KMS-11 (cell line): ENCODE data around the gene SLC37A1.

ENCODE experiments used
- H2AFZ ChIP-seq: fragments of 200-600 bp; sonication (generic); 2 replicates; pipeline ENCODE4 v1.6.1; 2016; ENCODE audit warnings: antibody characterized with exemption, mixed run types, low read depth
- H3K27ac ChIP-seq: fragments of 200-600 bp; sonication (generic); 2 replicates; pipeline ENCODE4 v1.6.1; 2016; ENCODE audit warnings: mild to moderate bottlenecking, mixed run types
- H3K27me3 ChIP-seq: fragments of 200-600 bp; sonication (generic); 2 replicates; pipeline ENCODE4 v1.6.1; 2017; ENCODE audit warnings: mild to moderate bottlenecking, low read depth, mixed run types, moderate library complexity; ENCODE audit not compliant: insufficient read depth
- H3K36me3 ChIP-seq: fragments of 200-600 bp; sonication (generic); 2 replicates; pipeline ENCODE4 v1.6.1; 2017; ENCODE audit warnings: mild to moderate bottlenecking, mixed run types; ENCODE audit not compliant: insufficient read depth
- H3K4me1 ChIP-seq: fragments of 200-600 bp; sonication (generic); 2 replicates; pipeline ENCODE4 v1.6.1; 2016; ENCODE audit warnings: mild to moderate bottlenecking, low read depth, mixed run types; ENCODE audit not compliant: poor library complexity, severe bottlenecking
- H3K4me2 ChIP-seq: fragments of 200-600 bp; sonication (generic); 2 replicates; pipeline ENCODE4 v1.7.0; 2016; ENCODE audit warnings: mild to moderate bottlenecking, mixed run types
- H3K4me3 ChIP-seq: fragments of 200-600 bp; sonication (generic); IDR thresholded peaks from 2 replicates; pipeline ENCODE4 v1.6.1; 2017; ENCODE audit warnings: low read depth, low read length, mixed read lengths; ENCODE audit not compliant: insufficient read depth
- H3K79me2 ChIP-seq: fragments of 200-600 bp; sonication (generic); 2 replicates; pipeline ENCODE4 v1.6.1; 2016; ENCODE audit warnings: low read depth, mixed run types; ENCODE audit not compliant: insufficient read depth
- H3K9ac ChIP-seq: fragments of 200-600 bp; sonication (generic); 2 replicates; pipeline ENCODE4 v1.6.1; 2016; ENCODE audit warnings: mild to moderate bottlenecking, mixed run types
- H4K20me1 ChIP-seq: fragments of 200-600 bp; sonication (generic); 2 replicates; pipeline ENCODE4 v1.6.1; 2016; ENCODE audit warnings: mild to moderate bottlenecking, mixed run types; ENCODE audit not compliant: insufficient read depth
- CTCF ChIP-seq: fragments of 200-600 bp; sonication (generic); conservative IDR thresholded peaks from 2 replicates; pipeline ENCODE4 v1.6.1; 2017; ENCODE audit warnings: low read depth, mild to moderate bottlenecking, antibody characterized with exemption, low read length, moderate library complexity, mixed read lengths

SLC37A1 gene

GRCh38 chr21:42495027-42495426 is 18.6 kb upstream of the SLC37A1 start:
- H3K27me3 ChIP-seq: no peaks in the 10 kb centered on the region; the same call in 1 of the 2 replicates
- no peak overlapping the region for H3K27ac ChIP-seq
- H2AFZ ChIP-seq: peak overlapping the region; percentile 74; the same call in 1 of the 2 replicates
- H3K9ac ChIP-seq: no peak overlapping the region
- H3K4me1 ChIP-seq: peaks cover 13% of the 10 kb centered on the region
- no peak overlapping the region for H3K4me3 ChIP-seq
- no peaks in the 10 kb centered on the region for H3K79me2 ChIP-seq
- no peaks in the 10 kb centered on the region for H3K36me3 ChIP-seq
- no peaks in the 10 kb centered on the region for H4K20me1 ChIP-seq
- no peak for TF ChIP-seq CTCF
- H3K4me2 ChIP-seq: peak overlapping the region; percentile 61; the same call in 1 of the 2 replicates

GRCh38 chr21:42495765-42496119 is 17.9 kb upstream of the SLC37A1 start:
- H3K27me3 ChIP-seq: no peaks in the 10 kb centered on the region; the same call in 1 of the 2 replicates
- no peak overlapping the region for H3K4me3 ChIP-seq
- H4K20me1 ChIP-seq: no peaks in the 10 kb centered on the region
- no peak overlapping the region for H3K27ac ChIP-seq
- H3K4me2 ChIP-seq: peak overlapping the region; percentile 61
- peak overlapping the region; percentile 74 for H2AFZ ChIP-seq
- no peaks in the 10 kb centered on the region for H3K79me2 ChIP-seq
- peak overlapping the region; percentile 8; the same call in 1 of the 2 replicates for H3K9ac ChIP-seq
- H3K4me1 ChIP-seq: peaks cover 13% of the 10 kb centered on the region
- H3K36me3 ChIP-seq: no peaks in the 10 kb centered on the region
- TF ChIP-seq CTCF: no peak

- H4K20me1 ChIP-seq: no peaks in the 10 kb centered on the region
- H3K4me1 ChIP-seq: peaks cover 13% of the 10 kb centered on the region
- peak within 1 kb of the TSS; percentile 75 for H2AFZ ChIP-seq
Measured at GRCh38 chr21:42496120-42496838, 17.4 kb upstream of the SLC37A1 start, which contains the start of gene RSPH1. TSS of gene RSPH1 (minus strand) at chr21:42496224. CDS start at chr21:42496186, 38 bp downstream.

GRCh38 chr21:42496839-42497202 is 16.8 kb upstream of the SLC37A1 start:
- Histone ChIP-seq H4K20me1 (no peaks in the 10 kb centered on the region), H2AFZ (peak overlapping the region; percentile 75), H3K4me1 (peaks cover 13% of the 10 kb centered on the region), H3K79me2 (no peaks in the 10 kb centered on the region), H3K36me3 (no peaks in the 10 kb centered on the region), H3K4me3 (peak overlapping the region; percentile 38), H3K27me3 (no peaks in the 10 kb centered on the region; the same call in 1 of the 2 replicates), H3K9ac (peak overlapping the region; percentile 52), H3K4me2 (peak overlapping the region; percentile 75), H3K27ac (no peak overlapping the region)
- TF ChIP-seq CTCF: no peak

More at GRCh38 chr21:42496120-42496838, 17.4 kb upstream of the SLC37A1 start, which contains the start of gene RSPH1:
- no peak within 1 kb of the TSS for H3K27ac ChIP-seq
- H3K4me3 ChIP-seq: peak within 1 kb of the TSS; percentile 38
- TF ChIP-seq CTCF: no peak
- H3K9ac ChIP-seq: peak within 1 kb of the TSS; percentile 52
- no peaks in the 10 kb centered on the region; the same call in 1 of the 2 replicates for H3K27me3 ChIP-seq
- H3K4me2 ChIP-seq: peak within 1 kb of the TSS; percentile 75
- H3K36me3 ChIP-seq: no peaks in the 10 kb centered on the region
- H3K79me2 ChIP-seq: no peaks in the 10 kb centered on the region
